NCI-H2196 (cell line): ENCODE measurements around the gene RERE.
A peak's percentile ranks its signal among the peaks of the same experiment; 100 is the strongest.

Experiments
- DNase-seq: peaks from one replicate; lab custom pipeline; 2025; ENCODE audit not compliant: unreplicated experiment; lab: John Stamatoyannopoulos, UW

Gene RERE

DNA sequence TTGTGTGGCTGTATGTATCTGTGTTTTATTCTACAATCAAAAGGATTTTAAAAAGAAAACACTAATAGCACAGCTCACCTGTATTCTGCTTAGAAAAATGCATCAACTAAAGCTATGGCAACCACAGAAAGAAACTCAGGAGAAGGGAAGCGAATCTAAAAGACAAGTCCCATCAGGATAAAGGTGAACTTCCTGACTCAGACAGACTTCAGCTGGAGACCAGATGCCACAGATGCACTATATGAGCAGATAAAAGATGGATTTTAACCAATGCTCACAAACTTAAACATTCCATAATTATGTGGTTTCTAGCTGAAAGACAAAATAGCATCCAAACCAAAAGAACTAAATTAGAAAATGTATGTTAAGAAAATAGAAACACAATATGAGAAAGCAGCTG lies 231.0 kb downstream of the RERE start:
- no peak for DNase-seq

DNA sequence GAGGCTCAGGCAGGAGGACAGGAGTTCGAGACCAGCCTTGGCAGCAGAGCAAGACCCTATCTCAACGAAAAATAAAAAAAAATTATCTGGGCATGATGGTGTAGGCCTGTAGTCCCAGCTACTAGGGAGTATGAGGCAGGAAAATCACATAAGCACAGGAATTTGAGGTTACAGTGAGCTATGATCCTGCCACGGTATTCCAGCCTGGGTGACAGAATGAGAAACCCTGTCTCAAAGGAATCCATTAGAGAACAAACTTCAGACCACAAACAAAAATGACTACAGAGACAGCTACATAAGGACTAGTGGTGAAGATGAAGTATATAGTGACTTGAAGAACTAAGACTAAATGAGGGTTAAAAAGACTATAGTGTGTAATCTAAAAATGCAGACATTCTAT lies 233.1 kb downstream of the RERE start:
- DNase-seq: no peak

DNA sequence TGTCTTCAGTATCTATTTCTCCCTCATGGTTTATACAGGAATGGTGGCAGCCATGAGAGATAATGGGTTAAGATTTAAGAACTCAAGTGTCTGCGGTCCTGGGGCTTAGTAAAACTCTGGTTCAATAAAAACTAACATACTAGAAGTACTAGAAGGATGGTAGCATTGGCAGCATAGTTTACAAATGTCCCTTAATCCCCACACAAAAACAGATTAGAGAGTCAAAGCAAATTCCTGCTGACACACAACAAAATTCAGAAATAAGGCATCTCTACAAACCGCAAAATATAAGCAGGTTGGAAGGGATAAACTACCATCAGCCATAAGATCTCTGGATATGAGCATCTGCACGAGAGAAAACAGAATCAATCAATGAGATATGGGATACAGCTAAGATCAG lies 234.4 kb downstream of the RERE start:
- DNase-seq: no peak

DNA sequence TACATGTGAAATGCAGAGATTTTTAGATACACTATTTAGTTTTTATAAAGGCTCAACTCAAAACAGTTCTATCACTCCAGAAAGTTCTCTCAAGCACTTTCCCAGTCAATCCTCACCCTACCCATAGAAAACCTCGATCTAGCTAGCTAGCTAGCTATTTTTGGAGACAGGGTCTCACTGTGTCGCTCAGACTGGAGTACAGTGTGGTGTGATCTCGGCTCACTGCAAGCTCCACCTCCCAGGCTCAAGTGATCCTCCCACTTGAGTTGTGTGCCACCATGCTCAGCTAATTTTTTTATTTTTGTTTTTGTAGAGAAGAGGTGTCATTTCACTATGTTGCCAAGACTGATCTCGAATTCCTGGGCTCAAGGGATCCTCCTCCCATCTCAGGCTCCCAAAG lies 236.9 kb downstream of the RERE start:
- no peak for DNase-seq

DNA sequence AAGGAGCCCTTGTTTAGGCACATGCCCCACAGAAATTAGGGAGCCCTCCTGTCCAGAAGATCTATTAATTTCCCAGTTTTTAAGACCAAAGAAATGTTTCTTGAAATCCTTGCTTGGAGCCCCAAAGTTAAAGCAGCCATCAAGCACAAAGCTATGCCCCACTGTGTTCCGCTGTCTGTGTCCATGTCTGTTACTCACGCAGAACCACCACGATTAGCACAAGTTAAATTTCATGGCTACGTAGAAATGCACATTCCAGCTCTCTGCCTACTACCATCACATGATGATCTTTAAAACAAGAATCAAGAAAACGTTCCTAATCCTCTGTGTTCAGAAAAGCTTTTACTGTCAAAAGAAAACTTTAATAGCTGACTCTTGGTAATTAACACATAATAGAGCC lies 238.5 kb downstream of the RERE start:
- DNase-seq: no peak

DNA sequence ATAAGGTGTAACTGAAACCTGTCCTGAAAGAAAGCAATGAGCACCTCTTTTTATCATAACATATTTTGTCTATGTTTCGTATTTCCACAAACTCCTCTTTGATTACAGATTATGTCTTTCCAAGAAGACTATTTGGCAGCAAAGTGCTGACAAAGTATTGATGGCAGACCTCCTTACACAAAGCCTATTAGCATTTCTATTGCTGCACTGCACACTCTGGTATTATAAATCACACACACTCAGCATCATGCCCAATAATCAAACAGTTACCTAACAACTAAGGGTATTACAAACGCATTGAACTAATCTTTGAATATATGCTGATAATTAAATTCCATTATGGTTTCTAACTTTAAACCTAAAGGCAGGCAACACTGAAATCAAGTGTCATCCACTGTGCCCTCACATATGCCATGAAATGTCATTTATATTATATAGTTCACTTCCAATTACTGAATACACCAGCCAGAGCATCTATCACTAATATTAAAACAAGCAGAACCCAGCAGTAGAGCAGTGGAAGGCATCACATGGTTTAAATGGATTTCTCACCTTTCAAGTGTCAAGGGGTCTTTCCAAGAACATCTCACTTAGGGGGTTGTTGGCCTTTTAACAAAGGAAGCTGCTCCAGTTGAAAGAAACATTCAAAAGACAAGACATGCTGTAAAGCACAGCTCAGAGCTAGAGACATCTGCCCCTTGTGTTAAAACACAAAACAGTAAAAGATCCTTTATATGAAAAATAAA lies 239.1 kb downstream of the RERE start:
- no peak for DNase-seq

DNA sequence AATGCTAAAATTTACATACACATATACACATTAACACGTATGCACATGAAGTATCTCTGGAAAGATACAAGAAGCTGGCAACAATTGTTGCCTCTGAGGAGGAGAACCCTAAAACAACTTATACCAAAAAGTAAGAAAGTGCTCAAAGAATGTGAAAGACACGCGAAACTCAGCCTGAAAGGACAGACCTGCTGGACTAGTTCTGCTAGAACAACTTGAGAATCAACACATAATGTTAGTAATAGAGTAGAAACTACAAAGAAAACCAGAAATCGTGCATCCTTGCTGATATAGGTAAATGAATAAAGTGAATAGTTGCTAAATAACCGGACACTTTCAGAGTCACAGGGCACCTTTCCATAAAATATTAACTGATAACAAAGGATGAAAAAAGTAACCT lies 242.5 kb downstream of the RERE start:
- DNase-seq: no peak

DNA sequence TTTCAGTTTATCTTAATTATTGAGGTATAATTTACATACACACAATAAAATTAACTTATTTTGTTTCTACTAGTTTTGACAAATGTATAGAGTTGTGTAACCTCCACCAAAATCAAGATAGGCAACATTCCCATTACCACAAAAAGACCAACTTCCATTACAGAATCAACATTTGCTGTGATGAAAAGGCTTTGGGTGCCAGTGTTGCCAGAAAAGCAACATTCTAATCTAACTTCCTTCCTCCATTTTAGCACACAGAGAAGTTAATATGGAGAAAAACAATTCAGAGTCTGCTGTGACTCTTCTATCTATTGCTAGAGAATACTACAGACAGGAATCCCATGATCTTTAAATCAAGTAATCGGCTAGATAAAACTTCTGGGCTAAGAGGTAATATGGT lies 245.3 kb downstream of the RERE start:
- DNase-seq: no peak

DNA sequence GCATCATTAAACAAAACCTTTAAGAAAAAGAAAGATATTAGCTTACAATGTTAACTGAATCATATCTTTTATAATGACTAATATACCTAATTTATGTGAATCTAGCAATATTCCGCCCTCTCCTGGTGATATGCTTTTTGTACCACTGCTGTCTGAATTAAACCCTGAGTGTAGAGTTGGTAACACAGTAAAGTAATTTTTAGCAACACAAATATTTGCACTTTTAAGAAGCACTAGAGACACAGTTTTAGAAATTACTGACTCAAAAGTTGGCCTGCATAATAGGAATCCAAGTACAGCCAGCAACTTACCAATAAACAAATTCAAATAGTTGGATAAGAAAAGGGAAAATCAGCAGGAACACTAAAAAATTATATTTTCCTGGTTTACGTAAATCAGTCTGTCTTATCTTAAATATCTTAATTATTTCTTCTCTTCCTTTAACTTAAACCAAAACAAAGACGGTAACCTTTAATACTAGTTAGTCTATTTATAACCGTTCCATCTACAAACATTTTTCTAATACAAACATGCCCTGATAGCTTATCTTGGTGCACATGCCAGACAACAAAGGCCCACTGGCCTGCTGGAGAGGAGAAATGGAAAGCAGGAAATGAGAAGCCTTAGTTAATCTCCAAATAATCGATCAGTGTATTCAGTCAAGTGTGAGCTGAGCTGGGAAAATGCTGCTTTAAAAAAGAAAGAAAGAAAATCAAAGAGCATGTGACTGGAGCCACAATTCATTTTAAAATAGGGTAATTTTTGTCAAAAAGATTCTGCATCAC lies 246.0 kb downstream of the RERE start:
- no peak for DNase-seq

DNA sequence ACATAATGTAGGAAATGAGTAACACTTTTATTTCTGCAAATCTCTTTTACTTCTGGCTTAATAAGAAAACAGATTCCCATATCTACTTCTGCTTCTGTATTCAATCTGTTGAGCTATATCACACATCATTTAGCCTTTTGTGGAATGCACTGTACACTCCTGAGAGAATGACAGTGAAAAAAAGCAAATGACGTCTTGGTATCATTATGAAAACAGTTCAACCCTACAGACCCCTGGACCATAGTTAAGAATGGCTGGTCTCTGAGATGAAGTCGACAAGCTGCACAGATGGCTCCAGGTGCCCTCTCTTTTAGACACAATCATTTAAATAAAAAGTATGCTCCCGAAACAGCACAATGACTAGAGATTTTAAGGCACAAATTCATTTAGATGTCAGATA lies 247.0 kb downstream of the RERE start:
- no peak for DNase-seq

DNA sequence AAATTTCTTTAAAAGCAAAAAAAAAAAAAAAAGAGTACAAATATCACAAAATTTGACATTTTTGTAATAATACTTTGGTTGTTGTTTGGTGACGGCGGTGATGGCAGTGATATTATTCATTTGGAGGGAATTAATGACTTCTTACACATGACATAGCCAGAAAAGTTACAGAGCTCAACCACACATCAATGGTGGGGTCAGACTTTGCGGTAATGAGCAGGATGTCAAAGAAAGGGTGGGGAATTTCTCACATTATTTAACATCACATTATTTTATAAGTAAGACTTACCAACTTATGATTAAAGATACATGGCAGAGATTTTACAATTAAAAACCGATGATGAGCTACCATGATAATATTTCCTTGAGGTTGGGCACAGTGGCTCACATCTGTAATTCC lies 248.2 kb downstream of the RERE start:
- no peak for DNase-seq

DNA sequence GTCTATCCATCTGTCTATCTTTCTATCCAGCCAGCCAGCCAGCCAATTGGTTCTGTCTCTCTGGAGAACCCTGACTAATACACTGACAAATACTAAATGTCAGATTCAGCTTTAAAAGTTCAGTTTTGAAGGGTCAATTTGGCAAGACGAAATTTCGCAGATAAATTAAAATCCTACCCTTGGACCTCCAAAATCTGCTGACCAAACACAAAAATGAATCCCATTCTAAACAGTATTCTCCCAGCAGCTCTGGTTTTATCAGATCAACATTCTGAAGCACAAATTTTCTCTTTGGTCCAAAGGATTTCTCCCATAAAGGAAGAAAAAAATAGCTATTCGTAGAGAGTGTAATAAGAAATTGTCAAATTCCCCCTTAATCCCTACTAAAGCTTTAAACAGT lies 248.6 kb downstream of the RERE start:
- no peak for DNase-seq

DNA sequence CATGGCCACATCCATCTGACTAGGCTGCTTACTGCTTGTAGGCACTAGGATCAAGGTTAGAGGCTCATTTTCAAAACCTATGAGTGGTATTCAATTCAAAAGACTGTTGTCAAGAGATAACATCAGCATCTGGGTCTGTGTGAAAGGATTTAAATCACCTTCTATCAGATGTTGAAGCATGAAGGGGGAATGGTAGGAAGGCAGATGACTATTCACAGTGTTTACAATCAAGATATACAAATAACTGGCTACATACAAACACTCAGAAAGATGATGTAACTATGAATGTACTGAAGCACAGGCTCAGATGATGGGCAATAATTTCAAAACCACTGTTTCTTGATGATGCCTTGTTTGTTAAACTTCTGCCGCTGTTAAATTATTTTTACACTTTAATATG lies 250.3 kb downstream of the RERE start:
- no peak for DNase-seq

DNA sequence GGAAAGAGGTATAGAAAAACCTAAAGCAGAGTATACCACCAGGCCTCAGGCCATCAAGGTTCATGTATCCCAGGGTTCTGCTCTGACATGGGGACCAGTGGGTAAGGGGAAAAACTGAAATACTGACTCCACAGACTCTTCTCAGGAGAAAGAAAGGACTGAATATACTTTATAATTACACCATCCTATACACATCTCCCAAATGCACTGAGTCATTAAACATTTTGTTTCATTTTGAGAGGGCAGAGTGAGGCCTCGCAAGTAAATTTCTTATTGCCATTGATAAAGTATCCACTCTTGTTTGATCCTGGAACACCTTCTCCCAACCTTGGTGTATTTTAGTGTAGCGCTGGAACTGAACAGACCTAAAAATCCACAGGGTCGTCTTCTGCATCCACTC lies 251.6 kb downstream of the RERE start:
- no peak for DNase-seq

DNA sequence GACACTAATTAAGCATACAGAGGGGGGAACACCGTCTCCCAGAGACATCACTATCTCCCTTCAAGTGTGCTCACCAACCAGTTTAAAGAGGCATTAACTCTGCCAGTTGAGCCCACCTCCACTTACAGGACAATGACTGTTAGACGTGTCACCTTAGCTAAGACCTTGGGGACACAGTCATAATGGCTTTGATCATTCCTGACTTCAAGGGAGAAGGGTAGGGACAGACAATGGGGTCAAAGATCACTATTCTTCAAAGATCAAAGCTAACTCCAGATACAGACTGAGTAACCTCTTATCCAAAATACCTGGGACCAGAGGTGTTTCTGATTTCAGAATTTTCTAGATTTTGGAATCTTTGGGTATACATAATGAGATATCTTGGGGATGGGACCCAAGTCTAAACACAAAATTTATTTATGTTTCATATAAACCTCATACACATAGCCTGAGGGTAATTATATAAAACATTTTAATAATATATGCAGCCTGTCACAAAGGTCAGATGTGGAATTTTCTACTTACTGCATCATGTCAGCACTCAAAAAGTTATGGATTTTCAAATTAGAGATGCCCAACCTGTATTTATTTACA lies 253.4 kb downstream of the RERE start:
- no peak for DNase-seq

DNA sequence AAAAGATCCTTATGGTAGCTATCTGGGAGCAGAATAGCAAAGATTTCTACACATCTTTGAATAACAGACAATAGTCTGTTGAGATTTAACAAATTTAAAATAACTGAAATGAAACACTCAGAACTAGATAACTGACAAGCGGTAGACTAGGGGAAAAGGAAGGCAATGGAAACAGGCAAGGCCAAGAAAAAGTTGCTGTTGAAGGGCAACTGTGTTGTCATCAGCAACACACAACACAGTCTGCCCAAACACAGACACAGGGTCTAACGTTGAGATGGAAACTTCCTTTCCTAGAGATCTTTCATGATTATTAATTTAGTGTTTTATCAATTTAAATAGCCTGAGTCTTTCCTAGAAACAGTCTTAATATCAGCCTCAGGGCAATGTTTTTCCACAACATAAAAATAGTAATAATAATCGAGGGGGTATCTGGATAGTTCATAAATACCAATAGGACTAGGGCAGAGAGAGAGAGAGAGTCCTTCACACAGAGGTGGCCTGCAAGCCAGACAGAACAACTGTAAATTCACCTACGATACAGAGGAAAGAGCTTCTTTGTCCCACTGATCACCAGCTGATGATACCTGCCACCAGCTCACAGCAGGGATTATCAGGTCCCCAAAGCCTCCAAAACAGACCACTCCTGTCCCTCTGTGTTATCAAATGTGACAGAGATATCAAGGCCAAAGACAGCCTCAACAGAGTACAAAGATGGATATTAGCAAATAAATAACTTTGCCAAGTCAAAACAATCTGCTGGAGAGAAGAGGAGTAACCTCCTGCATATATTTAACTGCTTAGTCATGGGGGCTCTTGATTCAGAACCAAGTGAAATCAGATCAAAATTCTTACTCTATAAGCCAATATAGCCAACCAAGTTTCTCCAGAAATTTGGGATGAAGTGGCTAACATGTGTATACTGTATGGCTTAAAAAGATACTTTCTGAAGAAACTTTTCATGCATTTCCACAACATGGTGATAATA lies 254.3 kb downstream of the RERE start:
- DNase-seq: no peak

DNA sequence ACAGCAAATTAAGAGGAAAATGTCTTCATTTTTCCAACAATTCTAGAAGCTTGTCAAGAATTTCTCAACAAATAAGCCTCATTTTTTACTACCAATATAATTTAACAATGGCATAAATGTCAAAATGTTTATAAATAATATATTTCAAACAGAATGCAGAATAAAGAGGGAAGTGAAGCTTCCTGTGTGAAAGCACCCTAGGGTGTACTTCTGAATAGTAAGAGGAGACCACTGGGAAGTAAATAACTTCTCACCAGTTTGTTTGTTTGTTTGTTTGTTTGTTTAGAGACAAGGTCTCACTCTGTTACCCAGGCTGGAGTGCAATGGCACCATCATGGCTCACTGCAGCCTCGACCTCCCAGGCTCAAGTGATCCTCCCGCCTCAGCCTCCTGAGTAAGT lies 255.2 kb downstream of the RERE start:
- DNase-seq: no peak

DNA sequence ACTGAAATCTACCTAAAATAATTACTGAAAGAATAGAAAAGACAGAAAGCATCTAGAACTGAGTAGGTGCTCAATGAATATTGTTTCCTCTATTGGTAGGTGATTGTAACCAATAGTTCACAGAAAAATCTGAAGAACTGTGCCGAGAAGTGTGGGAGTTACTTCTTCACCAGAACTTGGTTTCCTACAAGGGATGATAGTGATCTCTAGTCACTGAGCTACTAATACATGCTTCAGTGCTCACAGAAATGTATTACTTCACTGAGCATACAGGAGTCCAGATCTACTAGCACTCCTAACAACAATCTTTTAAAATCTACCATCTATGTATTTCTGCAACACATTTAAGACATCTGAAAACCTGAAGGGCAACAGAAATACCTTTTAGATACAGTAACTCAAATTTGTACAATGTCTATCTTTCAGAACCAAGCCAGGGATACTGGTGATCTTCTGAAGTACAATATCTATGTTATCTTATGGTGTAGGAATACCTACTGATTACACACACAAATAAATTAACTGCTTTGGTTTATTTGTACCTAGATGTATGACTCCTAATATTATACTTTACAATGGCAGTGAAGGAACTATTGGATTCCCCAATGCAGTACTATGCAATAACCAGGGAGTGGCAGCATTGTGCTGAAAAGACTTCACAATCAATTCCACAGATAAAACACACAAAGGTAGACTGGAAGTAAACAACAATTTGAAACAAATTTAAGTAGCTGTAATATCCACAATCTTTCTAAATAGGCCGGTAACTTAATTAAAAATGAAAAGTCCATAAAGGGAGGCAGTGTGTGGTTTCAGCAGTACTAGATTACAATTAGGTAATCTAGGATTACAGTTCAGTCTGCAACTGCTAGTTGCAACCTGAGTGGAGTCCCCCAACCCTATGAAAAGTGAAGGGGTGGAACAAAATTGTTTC lies 256.6 kb downstream of the RERE start:
- peak; percentile 72 for DNase-seq

DNA sequence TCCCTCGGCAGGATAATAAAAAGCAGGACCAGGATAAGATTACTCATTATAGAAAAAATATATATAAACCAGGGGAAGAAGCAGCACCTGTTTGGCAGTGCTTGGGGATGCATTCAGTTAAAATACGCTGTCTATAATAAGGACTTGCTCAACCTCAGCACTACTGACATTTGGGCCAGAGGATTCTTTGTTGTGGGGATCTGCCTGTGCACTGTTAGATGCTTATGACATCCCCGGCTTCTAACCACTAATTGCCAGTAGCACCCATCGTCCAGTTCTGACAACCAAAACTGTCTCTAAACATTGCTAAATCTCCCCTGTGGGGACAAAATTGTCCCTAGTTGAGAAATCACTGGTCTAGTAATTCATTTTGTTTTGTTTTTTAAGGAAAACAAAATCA lies 257.4 kb downstream of the RERE start:
- no peak for DNase-seq

DNA sequence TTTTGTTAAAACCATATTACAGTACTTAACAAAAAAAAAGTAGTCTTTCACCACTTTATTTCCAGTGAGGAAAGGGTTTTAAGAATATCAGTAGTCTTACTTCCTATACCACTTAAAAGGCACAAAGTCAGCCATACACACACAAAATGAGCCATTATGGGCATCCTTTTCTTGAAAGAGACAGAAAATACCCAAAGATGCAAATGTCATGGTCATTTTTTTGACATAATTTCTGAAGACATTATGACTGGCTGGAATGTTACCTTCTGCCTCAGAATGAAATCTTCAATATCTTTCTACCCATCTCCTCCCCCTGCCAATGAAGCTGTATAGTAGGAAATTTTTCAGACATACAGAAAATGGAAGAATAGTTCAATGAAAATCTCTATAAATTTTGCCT lies 261.9 kb downstream of the RERE start:
- DNase-seq: no peak
